NB4 (cell line): ENCODE measurements around the gene KLF11.

Experiments used
- MYC ChIP-seq: IDR thresholded peaks from 2 replicates; pipeline ENCODE4 v1.6.1; 2011; ENCODE audit warnings: low read depth, low read length
- TF ChIP-seq, protein P1 (sequence below): IDR thresholded peaks from one replicate; pipeline ENCODE4 v1.5.1; 2012; ENCODE audit warnings: low read depth, low read length

- TF ChIP-seq, protein P1, sequence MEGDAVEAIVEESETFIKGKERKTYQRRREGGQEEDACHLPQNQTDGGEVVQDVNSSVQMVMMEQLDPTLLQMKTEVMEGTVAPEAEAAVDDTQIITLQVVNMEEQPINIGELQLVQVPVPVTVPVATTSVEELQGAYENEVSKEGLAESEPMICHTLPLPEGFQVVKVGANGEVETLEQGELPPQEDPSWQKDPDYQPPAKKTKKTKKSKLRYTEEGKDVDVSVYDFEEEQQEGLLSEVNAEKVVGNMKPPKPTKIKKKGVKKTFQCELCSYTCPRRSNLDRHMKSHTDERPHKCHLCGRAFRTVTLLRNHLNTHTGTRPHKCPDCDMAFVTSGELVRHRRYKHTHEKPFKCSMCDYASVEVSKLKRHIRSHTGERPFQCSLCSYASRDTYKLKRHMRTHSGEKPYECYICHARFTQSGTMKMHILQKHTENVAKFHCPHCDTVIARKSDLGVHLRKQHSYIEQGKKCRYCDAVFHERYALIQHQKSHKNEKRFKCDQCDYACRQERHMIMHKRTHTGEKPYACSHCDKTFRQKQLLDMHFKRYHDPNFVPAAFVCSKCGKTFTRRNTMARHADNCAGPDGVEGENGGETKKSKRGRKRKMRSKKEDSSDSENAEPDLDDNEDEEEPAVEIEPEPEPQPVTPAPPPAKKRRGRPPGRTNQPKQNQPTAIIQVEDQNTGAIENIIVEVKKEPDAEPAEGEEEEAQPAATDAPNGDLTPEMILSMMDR, result no peak
- no peak for TF ChIP-seq MYC
These were observed 35.4 kb downstream of the KLF11 start for GRCh38 chr2:10078704-10079265.
